ENCODE data around the gene RNFT2.

The RNFT2 gene

DNA sequence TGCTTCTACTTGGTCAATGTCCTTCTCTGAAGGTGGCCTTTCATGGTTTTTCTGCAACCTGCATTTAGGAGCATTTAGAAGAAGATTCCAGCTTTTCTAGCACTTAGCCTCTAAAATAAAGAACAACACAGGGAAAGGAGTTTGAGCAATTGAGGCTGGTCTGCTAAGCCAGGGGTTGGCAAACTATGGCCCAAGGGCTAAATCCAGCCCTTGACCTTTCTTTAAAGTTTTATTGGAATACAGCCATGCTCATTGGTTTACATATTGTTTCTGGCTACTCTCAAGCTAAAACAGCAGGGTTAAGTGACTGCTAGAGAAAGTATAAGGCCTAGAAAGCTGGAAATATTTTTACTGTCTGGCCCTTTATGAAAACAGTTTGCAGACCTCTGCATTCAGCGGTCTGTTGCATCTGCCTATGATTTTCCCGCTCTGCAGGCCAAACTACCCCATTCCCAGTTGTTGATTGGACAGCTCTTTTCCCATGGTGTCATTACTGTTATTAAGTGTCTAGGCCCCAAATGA is 39.5 kb upstream of the RNFT2 start:
- H3K4me3 ChIP-seq (ENCODE audit: low read length), result no peak overlapping the region
- TF ChIP-seq ZNF274 (IDR thresholded peaks at IDR 0.05; ENCODE audit: low read depth, low read length), result no peak

DNA sequence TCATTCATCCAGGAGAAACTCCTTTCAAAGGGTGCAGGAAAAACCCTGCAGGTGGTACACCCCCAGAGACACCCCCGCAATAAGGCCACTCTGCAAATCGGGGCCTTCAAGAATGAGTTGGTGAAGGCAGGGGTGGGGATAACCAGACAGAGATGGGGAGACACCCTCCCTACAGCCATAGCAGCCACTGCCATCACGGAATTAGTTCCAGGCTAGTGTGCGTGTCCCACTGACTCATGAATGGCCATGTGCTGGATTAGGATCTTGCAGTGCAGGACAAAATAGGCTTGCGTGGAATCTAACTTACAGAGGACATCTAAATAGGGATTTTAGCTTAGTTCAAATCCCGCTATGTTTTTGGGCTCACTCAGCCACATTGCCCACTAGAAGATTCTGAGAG is 38.0 kb upstream of the RNFT2 start:
- no peak overlapping the region for H3K4me3 ChIP-seq (ENCODE audit: low read length)
- TF ChIP-seq ZNF274 (IDR thresholded peaks at IDR 0.05; ENCODE audit: low read depth, low read length), result no peak

DNA sequence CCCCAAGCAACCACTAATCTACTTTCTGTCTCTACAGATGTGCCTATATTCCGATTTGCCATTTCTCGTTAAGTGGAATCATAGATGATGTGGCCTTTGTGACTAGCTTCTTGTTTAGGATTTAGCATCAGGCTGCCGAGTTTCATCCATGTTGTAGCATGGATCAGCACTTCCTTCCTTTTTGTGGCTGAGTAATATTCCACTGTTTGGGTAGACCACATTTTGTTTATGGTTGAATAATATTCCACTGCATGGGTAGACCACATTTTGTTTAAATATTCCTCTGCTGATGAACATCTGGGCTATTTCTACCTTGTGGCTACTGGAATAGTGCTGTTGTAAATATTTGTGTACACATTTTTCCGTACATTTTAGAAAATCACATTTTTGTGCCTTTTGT is 36.7 kb upstream of the RNFT2 start:
- no peak overlapping the region for H3K4me3 ChIP-seq (ENCODE audit: low read length)
- no peak for TF ChIP-seq ZNF274 (IDR thresholded peaks at IDR 0.05; ENCODE audit: low read depth, low read length)

DNA sequence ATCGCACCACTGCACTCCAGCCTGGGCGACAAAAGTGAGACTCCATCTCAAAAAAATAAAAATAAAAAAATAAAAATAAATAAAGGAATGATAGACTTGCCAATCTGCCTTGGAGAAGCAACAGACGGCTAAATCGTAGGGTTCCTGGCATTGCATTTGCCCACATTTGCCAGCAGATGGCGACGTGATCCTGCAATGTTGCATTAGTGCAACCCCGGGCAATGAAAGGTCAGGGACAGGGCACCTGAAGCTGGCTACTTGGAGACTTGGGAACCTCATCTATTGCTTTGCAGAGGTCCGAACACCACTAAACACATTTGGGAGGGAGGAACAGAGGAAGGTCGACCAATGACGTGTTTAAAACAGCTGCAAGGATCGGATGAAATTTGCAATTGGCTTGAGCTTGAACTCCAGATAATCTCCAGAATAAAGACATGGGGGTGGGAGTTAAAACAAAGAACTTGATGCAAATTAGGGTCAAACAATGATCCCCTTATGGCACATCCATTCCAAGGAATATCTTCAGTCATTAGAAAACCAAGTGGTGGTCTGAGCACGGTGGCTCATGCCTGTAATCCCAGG is 34.8 kb upstream of the RNFT2 start:
- no peak overlapping the region for H3K4me3 ChIP-seq (ENCODE audit: low read length)
- no peak for TF ChIP-seq ZNF274 (IDR thresholded peaks at IDR 0.05; ENCODE audit: low read depth, low read length)

DNA sequence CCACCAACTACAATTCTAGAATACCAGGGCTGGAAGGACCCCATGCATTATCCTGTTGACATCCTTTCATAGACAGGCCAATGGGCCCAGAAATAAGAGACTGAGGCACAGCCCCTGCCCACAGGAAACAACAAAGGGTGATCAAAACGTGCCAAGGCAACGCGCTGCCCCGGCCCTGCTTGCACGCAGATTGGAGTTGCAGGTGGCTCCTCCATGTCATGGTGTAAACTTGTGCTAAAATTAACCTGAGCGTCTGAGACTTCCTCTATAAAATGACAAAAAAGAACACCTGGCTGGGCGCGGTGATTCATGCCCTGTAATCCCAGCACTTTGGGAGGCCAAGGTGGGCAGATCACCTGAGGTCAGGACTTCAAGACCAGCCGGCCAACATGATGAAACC is 30.4 kb upstream of the RNFT2 start:
- no peak overlapping the region for H3K4me3 ChIP-seq (ENCODE audit: low read length)
- TF ChIP-seq ZNF274 (IDR thresholded peaks at IDR 0.05; ENCODE audit: low read depth, low read length), result no peak

DNA sequence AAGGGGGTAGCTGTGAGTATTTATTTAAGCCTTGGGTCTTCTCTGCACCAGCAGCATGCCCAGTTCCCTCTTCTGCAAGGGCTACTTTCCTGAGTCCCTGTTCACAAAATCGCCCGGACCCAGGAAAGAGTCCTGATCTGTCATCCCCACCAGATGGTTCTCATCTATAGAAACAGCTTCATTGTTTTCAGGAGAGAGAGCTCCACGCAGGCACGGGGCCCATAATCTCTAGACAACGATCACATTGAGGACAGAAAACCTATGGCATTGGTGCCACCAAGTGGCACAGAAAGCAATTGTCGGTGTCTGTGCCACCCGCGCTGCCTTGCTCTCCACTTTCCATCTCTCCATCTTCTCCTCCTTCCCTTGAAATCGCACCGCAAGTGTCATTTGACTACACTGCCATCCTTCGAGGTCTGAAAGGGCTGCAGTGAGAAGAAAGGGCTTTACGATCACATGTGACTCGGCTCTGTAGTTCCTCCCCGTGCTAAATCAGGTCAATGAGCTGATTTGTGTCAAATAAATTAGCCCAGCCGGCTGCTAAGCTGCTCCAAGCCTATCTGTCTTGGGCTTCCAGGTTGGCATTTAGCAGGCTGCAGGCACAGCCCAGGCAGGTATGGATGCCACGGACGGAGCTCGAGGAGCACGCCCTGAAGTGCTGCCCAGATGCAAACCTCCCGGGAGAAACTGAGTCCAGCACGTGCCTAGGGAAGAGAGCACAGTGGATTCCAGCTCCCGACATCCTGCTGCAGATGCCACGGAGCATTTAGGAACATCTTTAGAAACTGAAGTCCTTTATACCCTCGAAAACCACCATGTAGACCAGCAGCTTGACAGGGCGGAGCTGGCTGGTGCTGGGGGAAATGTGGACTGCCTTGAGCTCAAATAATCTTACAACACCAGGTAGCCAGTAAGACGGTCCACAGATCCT is 29.0 kb upstream of the RNFT2 start:
- no peak for TF ChIP-seq ZNF274 (IDR thresholded peaks at IDR 0.05; ENCODE audit: low read depth, low read length)
- H3K4me3 ChIP-seq (ENCODE audit: low read length), result no peak overlapping the region

DNA sequence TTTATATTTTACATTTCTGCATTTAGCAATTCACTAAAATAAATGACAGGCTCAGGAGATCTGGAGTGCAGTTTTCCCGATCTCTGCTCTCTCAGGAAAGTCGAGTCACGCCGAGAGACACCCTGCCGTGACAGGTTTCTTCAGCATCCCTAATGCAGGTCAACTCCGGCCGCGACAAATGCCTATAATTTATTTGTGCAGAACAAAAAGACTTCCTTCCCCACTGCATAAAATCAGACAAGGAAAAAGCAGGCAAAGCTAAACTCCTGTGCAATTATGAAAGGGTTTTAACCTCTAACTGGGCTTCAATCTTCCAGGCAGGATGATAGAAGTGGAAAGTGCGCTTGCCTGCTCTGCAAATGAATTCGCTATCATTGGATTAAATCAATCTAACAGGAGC is 28.3 kb upstream of the RNFT2 start:
- no peak overlapping the region for H3K4me3 ChIP-seq (ENCODE audit: low read length)
- TF ChIP-seq ZNF274 (IDR thresholded peaks at IDR 0.05; ENCODE audit: low read depth, low read length), result no peak

DNA sequence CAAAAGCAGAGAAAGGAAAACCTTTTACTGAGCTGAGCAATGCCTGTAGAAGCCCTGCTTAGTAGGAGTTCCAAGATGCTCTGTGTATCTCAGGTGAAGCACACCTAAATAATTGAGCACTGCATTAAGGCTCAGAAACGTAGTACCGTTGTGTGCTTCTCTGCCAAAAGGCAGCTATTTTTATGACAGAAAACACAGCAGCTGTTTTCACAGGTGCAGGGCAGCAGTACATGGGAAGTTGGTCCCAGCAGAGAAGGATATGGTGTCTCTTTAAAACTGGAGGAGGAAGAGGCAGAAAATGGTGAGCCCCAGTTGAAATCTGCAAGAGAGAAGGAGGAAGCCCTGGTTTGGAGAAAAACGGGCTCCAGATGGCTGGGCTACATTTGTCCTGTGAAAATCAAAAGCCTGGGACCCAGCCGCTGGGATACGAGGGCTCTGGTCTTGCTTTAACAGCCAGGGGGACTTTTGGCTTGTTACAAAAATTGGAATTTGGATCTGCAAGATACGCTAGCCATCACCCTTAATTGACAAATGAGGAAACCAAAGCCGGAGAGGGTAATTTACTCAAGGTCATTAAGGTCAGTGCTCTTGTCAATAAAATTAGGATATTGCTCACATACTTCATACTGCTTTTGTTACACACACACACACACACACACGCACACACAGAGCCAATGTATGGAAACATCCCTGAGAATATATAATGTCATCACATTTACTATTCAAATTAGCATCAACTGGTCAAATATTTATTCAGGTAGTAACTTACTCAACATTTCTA is 27.6 kb upstream of the RNFT2 start:
- no peak overlapping the region for H3K4me3 ChIP-seq (ENCODE audit: low read length)
- TF ChIP-seq ZNF274 (IDR thresholded peaks at IDR 0.05; ENCODE audit: low read depth, low read length), result no peak

DNA sequence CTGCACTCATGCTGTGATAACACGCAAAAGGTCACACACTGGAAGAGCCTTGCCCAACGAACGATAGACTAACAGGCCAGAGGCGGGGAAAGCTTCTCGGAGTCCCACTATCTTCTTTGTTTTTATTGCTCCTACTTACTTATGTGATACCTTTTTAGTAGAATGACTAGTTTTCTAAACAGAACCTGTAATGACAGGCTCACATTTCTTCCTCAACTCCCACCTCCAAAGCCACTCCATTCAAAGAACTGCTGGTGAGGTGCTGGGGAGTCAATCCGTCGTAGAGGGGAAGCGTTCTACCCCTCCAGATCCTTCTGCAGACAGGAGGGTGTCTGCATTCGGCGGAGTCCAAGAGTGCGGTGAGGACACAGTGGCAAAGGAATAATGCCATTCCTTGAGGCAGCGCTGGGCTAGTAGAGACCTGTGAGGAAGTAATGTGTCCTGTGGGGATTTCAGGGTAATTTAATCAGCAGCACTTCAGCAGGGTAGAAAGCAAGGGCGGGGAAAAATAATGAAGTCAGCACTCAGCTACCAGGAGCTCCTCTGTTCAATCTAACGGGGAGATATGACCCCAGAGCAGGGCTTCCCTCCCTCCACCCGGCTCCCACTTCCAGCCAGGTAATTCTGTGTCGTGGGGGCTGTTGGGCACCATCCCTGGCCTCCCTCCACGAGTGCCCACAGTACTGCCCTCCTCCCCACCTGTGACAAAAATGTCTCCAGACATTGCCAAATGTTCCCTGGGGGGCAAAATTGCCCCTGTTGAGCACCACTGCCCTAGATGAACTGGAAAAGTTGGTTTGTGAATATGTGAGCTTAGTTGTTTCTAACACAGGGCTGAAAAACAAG is 25.4 kb upstream of the RNFT2 start:
- TF ChIP-seq ZNF274 (IDR thresholded peaks at IDR 0.05; ENCODE audit: low read depth, low read length), result no peak

DNA sequence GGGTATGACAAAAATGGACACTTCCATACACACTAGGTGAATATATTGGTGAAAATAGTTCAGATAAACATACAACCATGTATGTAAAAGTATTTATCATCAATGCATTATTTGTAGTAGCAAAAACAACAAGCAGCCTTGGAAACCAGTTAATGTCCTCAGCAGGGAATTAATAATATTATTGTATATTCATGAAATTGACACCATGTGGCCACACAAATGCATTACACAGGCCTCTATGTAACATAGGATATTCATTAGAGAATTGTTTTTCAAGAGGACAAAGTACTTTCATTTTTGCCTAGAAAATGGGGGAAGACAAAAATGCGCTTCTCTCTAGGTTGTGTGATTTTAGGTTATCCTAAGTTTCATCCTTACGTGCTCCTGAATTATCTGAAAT is 24.6 kb upstream of the RNFT2 start:
- no peak overlapping the region for H3K4me3 ChIP-seq (ENCODE audit: low read length)
- no peak for TF ChIP-seq ZNF274 (IDR thresholded peaks at IDR 0.05; ENCODE audit: low read depth, low read length)

More for the DNA sequence above, 25.4 kb upstream of the RNFT2 start:
- no peak overlapping the region for H3K4me3 ChIP-seq (ENCODE audit: low read length)

DNA sequence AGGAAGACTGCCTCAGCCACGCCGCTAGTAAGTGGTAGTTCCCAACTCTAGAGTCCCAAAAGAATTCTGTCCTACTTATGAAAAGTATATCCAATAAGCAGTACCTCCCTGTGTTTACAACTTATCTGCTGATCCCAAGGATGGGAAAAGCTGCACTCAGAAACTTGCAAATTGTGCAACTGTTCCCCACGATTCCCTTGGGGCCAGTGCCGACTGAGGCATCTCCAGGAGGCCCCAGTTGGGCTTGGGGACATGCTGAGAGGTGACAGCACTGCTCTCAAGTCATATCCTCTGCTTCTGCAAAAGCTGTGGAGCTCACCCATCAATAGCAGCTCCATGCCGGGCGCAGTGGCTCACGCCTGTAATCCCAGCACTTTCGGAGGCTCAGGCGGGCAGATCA is 23.9 kb upstream of the RNFT2 start:
- no peak overlapping the region for H3K4me3 ChIP-seq (ENCODE audit: low read length)
- no peak for TF ChIP-seq ZNF274 (IDR thresholded peaks at IDR 0.05; ENCODE audit: low read depth, low read length)

DNA sequence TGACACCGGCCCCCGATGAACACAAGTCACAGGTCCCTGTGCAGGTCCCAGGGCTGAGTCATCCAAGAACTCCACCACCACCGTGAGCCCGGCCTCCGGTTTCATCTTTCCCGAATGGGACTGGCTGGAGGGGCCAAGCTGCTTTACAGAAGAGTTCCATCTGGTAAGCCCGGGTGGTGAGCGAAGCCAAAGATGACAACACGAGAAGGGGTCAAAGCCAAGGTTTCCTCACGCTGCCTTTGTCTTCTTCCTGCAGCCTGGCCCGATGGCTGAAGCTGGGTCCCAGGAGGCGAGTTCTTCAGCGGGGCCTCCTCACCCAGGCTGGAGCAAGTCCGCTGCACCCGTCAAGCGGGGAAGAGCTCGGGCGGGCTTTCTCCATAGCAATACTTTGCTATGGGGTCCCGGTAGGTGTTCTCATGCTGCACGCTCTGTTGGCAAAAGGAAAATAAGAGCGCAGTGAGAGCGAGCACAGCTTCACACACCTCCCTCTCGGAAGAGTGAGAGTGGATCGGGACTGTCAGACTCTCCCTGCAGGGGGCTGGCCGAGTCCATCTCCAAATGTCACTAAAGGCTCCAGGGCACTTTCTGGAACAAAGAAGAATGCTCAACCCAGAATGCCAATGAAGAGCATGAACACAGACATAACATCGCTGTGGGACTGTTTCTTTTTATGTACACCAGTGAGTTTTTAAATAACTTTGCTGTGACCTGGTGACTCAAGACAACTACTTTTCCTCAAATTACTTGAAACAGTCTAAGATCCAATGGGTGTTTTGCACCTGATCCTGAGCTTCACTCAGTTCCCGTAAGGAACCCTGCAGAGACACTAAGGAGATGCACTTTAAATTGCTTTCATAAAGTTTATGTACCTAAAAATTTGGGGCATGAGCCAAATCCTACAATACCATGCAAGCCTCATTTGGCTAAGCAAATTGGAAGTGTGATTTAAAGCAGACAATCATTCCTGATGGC is 20.4 kb upstream of the RNFT2 start:
- no peak overlapping the region for H3K4me3 ChIP-seq (ENCODE audit: low read length)
- TF ChIP-seq ZNF274 (IDR thresholded peaks at IDR 0.05; ENCODE audit: low read depth, low read length), result no peak

All from GM08714 (cell line).